A549 (cell line): Measurements from ENCODE around the gene BRD3OS. TPM values are rescaled to one million over a fixed set of nuclear protein-coding genes. Genes with fewer than 3 reads are reported as not detected.

Experiments used
- ATAC-seq, 2 experiments: fragments of 200-7000 bp in 1 of 2; fragments of >200 bp in 1 of 2; cut with Nextera tagmentation in 1 of 2; cut with Tn5 transposase in 1 of 2; 3 replicates each; pipeline versions ENCODE4 v1.8.0 to v1.9.1; 2018 to 2020; ENCODE audit warnings: mild to moderate bottlenecking in 1 of 2, moderate library complexity in 1 of 2
- CTCF ChIA-PET: fragments of 300-600 bp; sonication (Branson Sonifier 250); formaldehyde crosslinking; extraction: SDS; loops from one replicate; lab custom pipeline; 2021; ENCODE audit warnings: antibody characterized with exemption, inconsistent platforms; lab: Yijun Ruan, JAX
- POLR2A ChIA-PET: fragments of 350-600 bp; formaldehyde crosslinking; extraction: SDS; loops from one replicate; lab custom pipeline; 2021; ENCODE audit warnings: antibody characterized with exemption, inconsistent platforms; lab: Yijun Ruan, JAX
- DNase-seq, 2 experiments: peaks; one replicate each; pipeline versions ENCODE4 v3.0.0 to v3.0.0-alpha.2; 2011 to 2016; ENCODE audit warnings: low read depth in 1 of 2, low spot score in 1 of 2
- FAIRE-seq: peaks from 2 replicates; lab custom pipeline; 2011; peaks lifted over from hg19 to GRCh38; lab: Jason Lieb, UNC
- H3K27ac ChIP-seq, 2 experiments: fragments of >200 bp; sonication (Bioruptor Twin); formaldehyde crosslinking; 3 replicates each; pipeline ENCODE4 v1.5.1; 2016 to 2017
- H3K4me1 ChIP-seq: fragments of >200 bp; sonication (Bioruptor Twin); formaldehyde crosslinking; 3 replicates; pipeline ENCODE4 v1.6.1; 2016
- H3K4me2 ChIP-seq: fragments of >200 bp; sonication (Bioruptor Twin); formaldehyde crosslinking; 3 replicates; pipeline ENCODE4 v1.6.1; 2016
- H3K4me3 ChIP-seq: fragments of >200 bp; sonication (Bioruptor Twin); formaldehyde crosslinking; 3 replicates; pipeline ENCODE4 v1.5.1; 2016
- H3K9me3 ChIP-seq: fragments of >200 bp; sonication (Bioruptor Twin); formaldehyde crosslinking; 3 replicates; pipeline ENCODE4 v1.6.1; 2016
- CBX2 ChIP-seq: fragments of 200-600 bp; sonication (generic); IDR thresholded peaks from 2 replicates; pipeline ENCODE4 v1.6.1; 2016; ENCODE audit warnings: low read depth, mild to moderate bottlenecking, borderline replicate concordance
- CEBPB ChIP-seq, 2 experiments: fragments of >200 bp in 1 of 2; sonication (Bioruptor Twin) in 1 of 2; formaldehyde crosslinking in 1 of 2; IDR thresholded peaks; 2 replicates each; pipeline ENCODE4 v1.6.1; 2012 to 2016
- CHD2 ChIP-seq: fragments of 150-350 bp; IDR thresholded peaks from 2 replicates; pipeline ENCODE4 v1.6.1; 2014; ENCODE audit warnings: low read length; ENCODE audit not compliant: partially characterized antibody
- EHMT2 ChIP-seq: fragments of 200-600 bp; sonication (generic); IDR thresholded peaks from 2 replicates; pipeline ENCODE4 v1.6.1; 2016; ENCODE audit warnings: antibody characterized with exemption, low read depth, mild to moderate bottlenecking, moderate library complexity
- GATA3 ChIP-seq: IDR thresholded peaks from 2 replicates; pipeline ENCODE4 v1.6.1; 2012; ENCODE audit warnings: borderline replicate concordance
- HEYL ChIP-seq: fragments of 250-450 bp; sonication (Bioruptor Pico); IDR thresholded peaks from 2 replicates; pipeline ENCODE4 v1.8.0; 2021; ENCODE audit warnings: mild to moderate bottlenecking, moderate library complexity
- HOXB5 ChIP-seq: fragments of 250-450 bp; sonication (Bioruptor Pico); IDR thresholded peaks from 2 replicates; pipeline ENCODE4 v1.5.0; 2020; ENCODE audit warnings: mild to moderate bottlenecking, moderate library complexity
- KDM5A ChIP-seq: fragments of 200-600 bp; sonication (generic); IDR thresholded peaks from 2 replicates; pipeline ENCODE4 v1.6.1; 2016; ENCODE audit warnings: antibody characterized with exemption, mild to moderate bottlenecking
- NPAS2 ChIP-seq: fragments of 250-450 bp; sonication (Bioruptor Pico); IDR thresholded peaks from 2 replicates; pipeline ENCODE4 v1.8.0; 2022; ENCODE audit warnings: mild to moderate bottlenecking, moderate library complexity, borderline replicate concordance
- POLR2AphosphoS2 ChIP-seq: conservative IDR thresholded peaks from 2 replicates; pipeline ENCODE4 v1.6.1; 2012; ENCODE audit warnings: low read length, improper control_type of control experiment, inconsistent platforms
- RAD21 ChIP-seq, 2 experiments: fragments of >200 bp in 1 of 2; sonication (Bioruptor Twin) in 1 of 2; formaldehyde crosslinking in 1 of 2; IDR thresholded peaks in 1 of 2; conservative IDR thresholded peaks in 1 of 2; 2 replicates in 1 of 2; 3 replicates in 1 of 2; pipeline ENCODE4 v1.6.1; 2012 to 2018; ENCODE audit warnings: inconsistent platforms in 1 of 2
- RFX5 ChIP-seq: fragments of 450-650 bp; IDR thresholded peaks from 2 replicates; pipeline ENCODE4 v1.7.1; 2014; ENCODE audit warnings: antibody characterized with exemption, mild to moderate bottlenecking, moderate library complexity
- TFCP2L1 ChIP-seq: fragments of 250-450 bp; sonication (Bioruptor Pico); IDR thresholded peaks from 2 replicates; pipeline ENCODE4 v1.5.0; 2021; ENCODE audit warnings: mild to moderate bottlenecking
- ZC3H11A ChIP-seq: fragments of 450-650 bp; IDR thresholded peaks from 2 replicates; pipeline ENCODE4 v1.6.1; 2014; ENCODE audit warnings: antibody characterized with exemption, mild to moderate bottlenecking
- ZNF302 ChIP-seq: fragments of 250-450 bp; sonication (Bioruptor Pico); IDR thresholded peaks from 2 replicates; pipeline ENCODE4 v1.9.0; 2021; ENCODE audit warnings: inconsistent platforms, mild to moderate bottlenecking, moderate library complexity
- WGBS: methylation state at CpG from one replicate; pipeline ENCODE4 v1.1.6; 2017; ENCODE audit errors: missing lambda C conversion rate; 5-methylcytosine and 5-hydroxymethylcytosine counted together
- polyA plus RNA-seq, 4 experiments: library from polyadenylated mRNA; depleted of rRNA in 3 of 4; stranded (reverse); fragments of >200 nt; fragmentation: RNase III in 1 of 4; extraction: RNeasy Plus Mini Kit Qiagen cat#74134 plus additional on column Dnase treatment in 1 of 4; gene quantifications; 2 replicates in 3 of 4; 3 replicates in 1 of 4; pipeline ENCODE4 v1.2.3, GENCODE V29; 2011 to 2017
- TF ChIP-seq, protein P1 (sequence below): fragments of 200-600 bp; sonication (generic); IDR thresholded peaks from 2 replicates; pipeline ENCODE4 v1.6.1; 2016; ENCODE audit warnings: antibody characterized with exemption, mild to moderate bottlenecking, moderate library complexity
- TF ChIP-seq, protein P2 (sequence below): fragments of >200 bp; sonication (Bioruptor Twin); formaldehyde crosslinking; IDR thresholded peaks from 3 replicates; pipeline ENCODE4 v1.6.1; 2016
- TF ChIP-seq, protein P3 (sequence below): fragments of 250-450 bp; sonication (Bioruptor Pico); IDR thresholded peaks from 2 replicates; pipeline ENCODE4 v1.5.0; 2020; ENCODE audit warnings: low read depth, mild to moderate bottlenecking, moderate library complexity
- TF ChIP-seq, protein P4 (sequence below): fragments of >200 bp; sonication (Bioruptor Twin); formaldehyde crosslinking; IDR thresholded peaks from 2 replicates; pipeline ENCODE4 v1.6.1; 2016
- TF ChIP-seq, protein P5 (sequence below): IDR thresholded peaks from 2 replicates; pipeline ENCODE4 v1.6.1; 2012
- TF ChIP-seq, protein P6 (sequence below): fragments of 250-450 bp; sonication (Bioruptor Pico); IDR thresholded peaks from 2 replicates; pipeline ENCODE4 v1.5.0; 2021; ENCODE audit warnings: mild to moderate bottlenecking, moderate library complexity, borderline replicate concordance

Gene BRD3OS
- polyA plus RNA-seq, 2 of the 4 experiments (the other 2 are of a cell fraction): 10.4 to 10.8 TPM

DNA sequence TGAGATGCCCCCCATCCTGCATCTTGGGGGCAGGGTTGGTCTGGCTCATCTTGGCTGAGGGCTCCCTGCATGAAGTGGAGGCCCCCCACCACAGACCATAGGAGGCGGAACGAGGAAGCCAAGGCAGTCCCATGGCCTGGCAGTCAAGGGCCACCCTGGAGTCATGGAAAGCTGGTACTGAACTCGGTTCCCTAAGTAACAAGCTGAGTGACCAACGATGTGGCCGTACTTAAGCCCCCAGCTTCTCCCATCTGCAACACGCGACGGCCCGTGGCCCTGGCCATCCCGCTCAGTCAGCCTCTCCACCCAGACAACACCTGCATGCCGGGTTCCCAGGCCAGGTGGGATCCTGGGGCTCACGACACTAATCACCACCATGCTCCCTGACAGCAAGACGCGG lies 25.4 kb downstream of the BRD3OS start:
- no peak for TF ChIP-seq HEYL (CRISPR knock-in tag)
- FAIRE-seq: no peak
- ChIA-PET POLR2A (no interaction called here), CTCF (interaction anchor here (1.4 to 2.0 kb wide), 3 partner anchors 10 to 30 kb away, joined by 3 to 6 read pairs (median 3); no protein-coding TSS in a partner anchor)
- H3K9me3 ChIP-seq: no peaks in the 10 kb centered on the region
- H3K4me2 ChIP-seq: no peak overlapping the region
- H3K27ac ChIP-seq: no peak overlapping the region
- H3K4me1 ChIP-seq: peaks cover 5% of the 10 kb centered on the region
- H3K4me3 ChIP-seq: no peak overlapping the region
- no peak for ATAC-seq
- no peak for DNase-seq
- 95% methylated on average over 13 of the region's 14 CpGs for whole genome bisulfite sequencing

DNA sequence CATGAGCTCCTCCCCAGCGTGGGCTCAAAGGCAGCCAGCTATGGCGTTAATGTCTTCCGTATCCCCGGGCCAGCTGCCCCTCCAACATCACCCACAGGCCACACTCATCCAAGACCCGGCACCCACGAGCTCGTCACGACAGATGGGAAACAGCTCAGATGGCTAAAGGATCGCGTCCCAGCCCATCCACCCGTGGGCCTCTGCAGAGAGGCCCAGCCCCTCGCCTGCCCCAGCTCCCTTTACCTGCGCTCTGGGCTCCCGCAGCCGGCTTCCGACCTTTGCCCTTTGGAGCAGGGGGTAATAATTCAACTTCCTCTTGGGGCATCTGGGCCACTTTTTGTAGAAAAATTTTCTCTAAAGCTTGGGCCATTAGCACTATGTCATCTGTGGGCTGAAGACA lies 26.0 kb downstream of the BRD3OS start:
- ATAC-seq (no peak), FAIRE-seq (no peak), DNase-seq (no peak)
- TF ChIP-seq, protein P1, sequence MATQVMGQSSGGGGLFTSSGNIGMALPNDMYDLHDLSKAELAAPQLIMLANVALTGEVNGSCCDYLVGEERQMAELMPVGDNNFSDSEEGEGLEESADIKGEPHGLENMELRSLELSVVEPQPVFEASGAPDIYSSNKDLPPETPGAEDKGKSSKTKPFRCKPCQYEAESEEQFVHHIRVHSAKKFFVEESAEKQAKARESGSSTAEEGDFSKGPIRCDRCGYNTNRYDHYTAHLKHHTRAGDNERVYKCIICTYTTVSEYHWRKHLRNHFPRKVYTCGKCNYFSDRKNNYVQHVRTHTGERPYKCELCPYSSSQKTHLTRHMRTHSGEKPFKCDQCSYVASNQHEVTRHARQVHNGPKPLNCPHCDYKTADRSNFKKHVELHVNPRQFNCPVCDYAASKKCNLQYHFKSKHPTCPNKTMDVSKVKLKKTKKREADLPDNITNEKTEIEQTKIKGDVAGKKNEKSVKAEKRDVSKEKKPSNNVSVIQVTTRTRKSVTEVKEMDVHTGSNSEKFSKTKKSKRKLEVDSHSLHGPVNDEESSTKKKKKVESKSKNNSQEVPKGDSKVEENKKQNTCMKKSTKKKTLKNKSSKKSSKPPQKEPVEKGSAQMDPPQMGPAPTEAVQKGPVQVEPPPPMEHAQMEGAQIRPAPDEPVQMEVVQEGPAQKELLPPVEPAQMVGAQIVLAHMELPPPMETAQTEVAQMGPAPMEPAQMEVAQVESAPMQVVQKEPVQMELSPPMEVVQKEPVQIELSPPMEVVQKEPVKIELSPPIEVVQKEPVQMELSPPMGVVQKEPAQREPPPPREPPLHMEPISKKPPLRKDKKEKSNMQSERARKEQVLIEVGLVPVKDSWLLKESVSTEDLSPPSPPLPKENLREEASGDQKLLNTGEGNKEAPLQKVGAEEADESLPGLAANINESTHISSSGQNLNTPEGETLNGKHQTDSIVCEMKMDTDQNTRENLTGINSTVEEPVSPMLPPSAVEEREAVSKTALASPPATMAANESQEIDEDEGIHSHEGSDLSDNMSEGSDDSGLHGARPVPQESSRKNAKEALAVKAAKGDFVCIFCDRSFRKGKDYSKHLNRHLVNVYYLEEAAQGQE: no peak
- TF ChIP-seq POLR2AphosphoS2 (no peak), ZC3H11A (no peak), KDM5A (no peak), TFCP2L1 (CRISPR knock-in tag) (no peak), NPAS2 (CRISPR knock-in tag) (no peak), HOXB5 (CRISPR knock-in tag) (no peak)
- WGBS: 90% methylated on average over 16 of the region's 16 CpGs
- CTCF ChIA-PET: interaction anchor here (1.4 to 2.0 kb wide), 3 partner anchors 21 to 56 kb away, joined by 3 to 6 read pairs (median 4); no protein-coding TSS in a partner anchor
- Histone ChIP-seq H3K27ac (no peak overlapping the region), H3K9me3 (no peaks in the 10 kb centered on the region), H3K4me2 (no peak overlapping the region), H3K4me3 (no peak overlapping the region), H3K4me1 (peaks cover 11% of the 10 kb centered on the region)
- POLR2A ChIA-PET: no interaction called here

DNA sequence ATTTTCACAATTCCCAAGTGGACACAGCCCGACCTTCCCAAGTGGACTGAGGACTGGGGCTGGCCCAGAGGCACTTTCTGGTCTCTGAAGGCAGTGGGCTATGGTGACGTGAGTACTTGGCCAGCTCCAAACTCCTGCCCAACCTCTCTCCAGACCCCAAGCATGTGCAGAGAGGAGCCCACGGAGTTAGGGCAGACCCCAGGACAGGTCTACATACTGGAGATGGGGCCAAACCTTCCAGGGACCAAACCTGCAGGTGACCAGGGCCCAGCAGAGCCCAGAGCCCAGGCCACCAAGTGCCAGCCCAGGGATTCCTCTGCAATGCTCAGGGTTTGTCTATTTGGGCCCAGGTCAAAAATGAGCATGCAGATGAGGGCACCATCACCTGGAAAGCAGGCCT lies 27.2 kb downstream of the BRD3OS start:
- WGBS: 76% methylated on average over 2 of the region's 3 CpGs
- H3K4me2 ChIP-seq: no peak overlapping the region
- no peak for FAIRE-seq
- no peak overlapping the region for H3K4me3 ChIP-seq
- H3K4me1 ChIP-seq: peaks cover 23% of the 10 kb centered on the region
- ChIA-PET POLR2A (no interaction called here), CTCF (interaction anchor here (0.7 to 1.4 kb wide), 3 partner anchors 12 to 302 kb away, joined by 3 to 4 read pairs (median 4); no protein-coding TSS in a partner anchor)
- H3K27ac ChIP-seq: no peak overlapping the region
- TF ChIP-seq ZNF302 (CRISPR knock-in tag) (no peak), HOXB5 (CRISPR knock-in tag) (no peak), CEBPB (IDR thresholded peaks at IDR 0.05) (no peak), RFX5 (no peak), RAD21 (conservative IDR thresholded peaks at IDR 0.05 in 1 of 2, IDR thresholded peaks at IDR 0.05 in 1 of 2) (no peak), EHMT2 (no peak), CHD2 (no peak), CBX2 (no peak), GATA3 (no peak)
- TF ChIP-seq, protein P2, sequence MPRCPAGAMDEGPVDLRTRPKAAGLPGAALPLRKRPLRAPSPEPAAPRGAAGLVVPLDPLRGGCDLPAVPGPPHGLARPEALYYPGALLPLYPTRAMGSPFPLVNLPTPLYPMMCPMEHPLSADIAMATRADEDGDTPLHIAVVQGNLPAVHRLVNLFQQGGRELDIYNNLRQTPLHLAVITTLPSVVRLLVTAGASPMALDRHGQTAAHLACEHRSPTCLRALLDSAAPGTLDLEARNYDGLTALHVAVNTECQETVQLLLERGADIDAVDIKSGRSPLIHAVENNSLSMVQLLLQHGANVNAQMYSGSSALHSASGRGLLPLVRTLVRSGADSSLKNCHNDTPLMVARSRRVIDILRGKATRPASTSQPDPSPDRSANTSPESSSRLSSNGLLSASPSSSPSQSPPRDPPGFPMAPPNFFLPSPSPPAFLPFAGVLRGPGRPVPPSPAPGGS: no peak
- TF ChIP-seq, protein P3, sequence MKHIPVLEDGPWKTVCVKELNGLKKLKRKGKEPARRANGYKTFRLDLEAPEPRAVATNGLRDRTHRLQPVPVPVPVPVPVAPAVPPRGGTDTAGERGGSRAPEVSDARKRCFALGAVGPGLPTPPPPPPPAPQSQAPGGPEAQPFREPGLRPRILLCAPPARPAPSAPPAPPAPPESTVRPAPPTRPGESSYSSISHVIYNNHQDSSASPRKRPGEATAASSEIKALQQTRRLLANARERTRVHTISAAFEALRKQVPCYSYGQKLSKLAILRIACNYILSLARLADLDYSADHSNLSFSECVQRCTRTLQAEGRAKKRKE (CRISPR knock-in tag): no peak
- TF ChIP-seq, protein P4, sequence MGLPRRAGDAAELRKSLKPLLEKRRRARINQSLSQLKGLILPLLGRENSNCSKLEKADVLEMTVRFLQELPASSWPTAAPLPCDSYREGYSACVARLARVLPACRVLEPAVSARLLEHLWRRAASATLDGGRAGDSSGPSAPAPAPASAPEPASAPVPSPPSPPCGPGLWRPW: no peak
- TF ChIP-seq, protein P5, sequence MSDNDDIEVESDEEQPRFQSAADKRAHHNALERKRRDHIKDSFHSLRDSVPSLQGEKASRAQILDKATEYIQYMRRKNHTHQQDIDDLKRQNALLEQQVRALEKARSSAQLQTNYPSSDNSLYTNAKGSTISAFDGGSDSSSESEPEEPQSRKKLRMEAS: no peak
- TF ChIP-seq, protein P6, sequence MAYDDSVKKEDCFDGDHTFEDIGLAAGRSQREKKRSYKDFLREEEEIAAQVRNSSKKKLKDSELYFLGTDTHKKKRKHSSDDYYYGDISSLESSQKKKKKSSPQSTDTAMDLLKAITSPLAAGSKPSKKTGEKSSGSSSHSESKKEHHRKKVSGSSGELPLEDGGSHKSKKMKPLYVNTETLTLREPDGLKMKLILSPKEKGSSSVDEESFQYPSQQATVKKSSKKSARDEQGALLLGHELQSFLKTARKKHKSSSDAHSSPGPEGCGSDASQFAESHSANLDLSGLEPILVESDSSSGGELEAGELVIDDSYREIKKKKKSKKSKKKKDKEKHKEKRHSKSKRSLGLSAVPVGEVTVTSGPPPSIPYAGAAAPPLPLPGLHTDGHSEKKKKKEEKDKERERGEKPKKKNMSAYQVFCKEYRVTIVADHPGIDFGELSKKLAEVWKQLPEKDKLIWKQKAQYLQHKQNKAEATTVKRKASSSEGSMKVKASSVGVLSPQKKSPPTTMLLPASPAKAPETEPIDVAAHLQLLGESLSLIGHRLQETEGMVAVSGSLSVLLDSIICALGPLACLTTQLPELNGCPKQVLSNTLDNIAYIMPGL (CRISPR knock-in tag): no peak
- no peak for DNase-seq
- no peaks in the 10 kb centered on the region for H3K9me3 ChIP-seq
- ATAC-seq: no peak
